Astrocyte of the cerebellum (primary cell): Measurements from ENCODE around the gene HHATL.

ENCODE experiments used
- DNase-seq: peaks from one replicate; pipeline ENCODE4 v3.0.0-alpha.2; 2011; ENCODE audit warnings: low read depth
- H3K4me3 ChIP-seq: 2 replicates; pipeline ENCODE4 v1.5.1; 2011; ENCODE audit warnings: mild to moderate bottlenecking, low read depth, low read length, moderate library complexity
- in situ Hi-C: cut with HindIII; loops from 2 replicates; pipeline ENCODE4 v1.10.0; 2017; ENCODE audit warnings: low sequenced_read_pairs
- TF ChIP-seq, protein P1 (sequence below): IDR thresholded peaks from 2 replicates; pipeline ENCODE4 v1.5.1; 2012; ENCODE audit warnings: low read length, low read depth, moderate library complexity, mild to moderate bottlenecking; ENCODE audit errors: missing control alignments

Gene HHATL

DNA sequence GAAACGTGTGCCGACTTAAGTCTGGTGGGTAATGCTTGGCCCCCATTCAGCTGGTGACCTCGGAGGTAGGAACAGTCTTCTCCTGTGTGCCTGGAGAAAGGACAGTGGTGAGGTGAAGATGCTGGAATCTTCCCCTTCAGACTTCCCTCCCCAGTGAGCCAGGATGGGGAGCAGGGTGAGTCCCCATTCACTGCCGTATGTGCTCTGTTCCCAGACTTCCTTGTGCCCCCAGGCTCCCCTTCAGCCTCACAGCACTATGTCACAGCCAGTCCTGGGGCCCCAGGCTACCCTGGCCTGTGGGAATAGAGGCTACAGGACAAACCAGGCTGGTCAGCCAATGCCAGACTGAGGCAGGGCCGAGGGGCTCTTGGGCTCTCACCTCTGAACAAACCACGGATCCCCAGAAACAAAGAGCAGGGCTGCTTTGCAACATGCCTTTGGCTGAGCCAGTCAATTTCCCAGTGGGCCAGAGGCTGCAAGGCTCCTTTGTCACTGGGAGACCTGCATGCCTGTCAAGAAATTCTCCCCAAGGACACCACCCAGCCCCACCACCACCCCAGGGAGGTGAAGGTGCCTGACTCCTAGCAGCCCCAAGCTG, 31.8 kb upstream of the HHATL start:
- H3K4me3 ChIP-seq, result no peak overlapping the region
- no peak for DNase-seq
- in situ Hi-C loops, result no loop called here

DNA sequence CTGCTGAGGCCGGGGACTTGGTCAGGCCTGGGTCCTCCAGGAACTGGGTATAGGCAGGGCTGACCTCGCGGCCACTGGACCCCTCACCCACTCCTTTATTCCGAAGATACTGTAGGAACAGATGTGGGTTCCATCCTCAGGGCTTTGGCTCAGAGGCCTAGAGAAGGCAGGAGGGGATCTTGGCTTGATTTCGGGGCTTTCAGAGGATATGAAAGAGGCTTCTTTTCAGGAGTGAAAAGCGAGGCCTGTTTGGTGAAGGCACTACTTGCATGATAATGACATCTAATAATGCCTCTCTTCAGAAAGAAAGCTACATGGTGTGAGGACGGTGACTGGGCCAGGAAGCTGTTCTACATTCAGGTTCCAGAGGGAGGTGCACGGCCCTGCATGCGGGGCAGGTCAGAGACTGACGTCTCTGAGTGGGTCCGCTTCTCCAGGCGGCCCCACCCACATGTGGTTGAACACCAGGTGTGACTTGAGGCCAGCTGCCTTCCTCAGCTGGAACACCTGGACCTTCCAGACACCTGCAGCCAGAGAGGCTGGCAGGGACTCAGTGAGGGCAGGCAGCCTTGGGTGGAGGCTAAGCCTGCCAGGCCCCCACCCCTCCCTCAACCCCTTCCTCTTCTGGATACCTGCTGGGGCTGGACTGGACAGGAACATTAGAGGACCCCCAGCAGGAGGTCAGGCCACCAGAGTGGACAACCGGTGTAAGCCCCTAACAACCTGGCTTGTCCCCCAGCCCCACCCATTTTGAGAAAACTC, 31.1 kb upstream of the HHATL start:
- TF ChIP-seq, protein P1, sequence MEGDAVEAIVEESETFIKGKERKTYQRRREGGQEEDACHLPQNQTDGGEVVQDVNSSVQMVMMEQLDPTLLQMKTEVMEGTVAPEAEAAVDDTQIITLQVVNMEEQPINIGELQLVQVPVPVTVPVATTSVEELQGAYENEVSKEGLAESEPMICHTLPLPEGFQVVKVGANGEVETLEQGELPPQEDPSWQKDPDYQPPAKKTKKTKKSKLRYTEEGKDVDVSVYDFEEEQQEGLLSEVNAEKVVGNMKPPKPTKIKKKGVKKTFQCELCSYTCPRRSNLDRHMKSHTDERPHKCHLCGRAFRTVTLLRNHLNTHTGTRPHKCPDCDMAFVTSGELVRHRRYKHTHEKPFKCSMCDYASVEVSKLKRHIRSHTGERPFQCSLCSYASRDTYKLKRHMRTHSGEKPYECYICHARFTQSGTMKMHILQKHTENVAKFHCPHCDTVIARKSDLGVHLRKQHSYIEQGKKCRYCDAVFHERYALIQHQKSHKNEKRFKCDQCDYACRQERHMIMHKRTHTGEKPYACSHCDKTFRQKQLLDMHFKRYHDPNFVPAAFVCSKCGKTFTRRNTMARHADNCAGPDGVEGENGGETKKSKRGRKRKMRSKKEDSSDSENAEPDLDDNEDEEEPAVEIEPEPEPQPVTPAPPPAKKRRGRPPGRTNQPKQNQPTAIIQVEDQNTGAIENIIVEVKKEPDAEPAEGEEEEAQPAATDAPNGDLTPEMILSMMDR, result no peak

More for the DNA sequence above, 31.8 kb upstream of the HHATL start:
- TF ChIP-seq, protein P1, result no peak

DNA sequence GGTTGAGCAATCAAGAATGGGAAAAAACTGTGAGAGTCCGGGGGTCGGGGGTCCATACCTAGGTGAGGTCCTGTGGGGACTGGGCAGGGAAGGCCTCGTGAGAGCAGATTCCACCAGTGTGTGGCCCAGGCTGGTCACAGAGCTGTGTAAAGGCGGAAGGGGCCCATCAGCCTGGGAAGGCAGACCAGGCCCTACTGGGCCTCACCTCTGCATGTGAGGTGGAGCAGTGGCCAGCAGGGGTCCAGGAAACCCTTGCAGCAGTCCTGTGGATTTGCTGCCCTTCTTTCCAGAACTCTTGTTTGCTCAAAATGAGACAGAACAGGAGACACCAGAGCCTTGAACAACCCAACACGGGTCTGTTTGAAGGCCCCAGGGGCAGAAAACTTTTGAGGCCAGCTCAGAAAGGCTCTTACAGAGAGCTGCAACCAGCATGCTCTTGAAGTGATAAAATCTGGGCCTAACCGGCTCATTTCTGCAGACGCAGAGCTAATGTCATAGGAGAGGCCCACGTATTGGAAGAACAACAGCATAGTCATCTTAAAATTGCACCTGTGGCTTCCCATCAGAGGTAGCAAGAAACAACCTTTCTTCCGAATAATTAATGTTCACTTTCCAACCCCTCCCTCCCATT, 30.3 kb upstream of the HHATL start:
- in situ Hi-C loops, result no loop called here

More for the DNA sequence above, 31.1 kb upstream of the HHATL start:
- DNase-seq, result no peak
- in situ Hi-C loops, result no loop called here
- H3K4me3 ChIP-seq, result no peak overlapping the region

DNA sequence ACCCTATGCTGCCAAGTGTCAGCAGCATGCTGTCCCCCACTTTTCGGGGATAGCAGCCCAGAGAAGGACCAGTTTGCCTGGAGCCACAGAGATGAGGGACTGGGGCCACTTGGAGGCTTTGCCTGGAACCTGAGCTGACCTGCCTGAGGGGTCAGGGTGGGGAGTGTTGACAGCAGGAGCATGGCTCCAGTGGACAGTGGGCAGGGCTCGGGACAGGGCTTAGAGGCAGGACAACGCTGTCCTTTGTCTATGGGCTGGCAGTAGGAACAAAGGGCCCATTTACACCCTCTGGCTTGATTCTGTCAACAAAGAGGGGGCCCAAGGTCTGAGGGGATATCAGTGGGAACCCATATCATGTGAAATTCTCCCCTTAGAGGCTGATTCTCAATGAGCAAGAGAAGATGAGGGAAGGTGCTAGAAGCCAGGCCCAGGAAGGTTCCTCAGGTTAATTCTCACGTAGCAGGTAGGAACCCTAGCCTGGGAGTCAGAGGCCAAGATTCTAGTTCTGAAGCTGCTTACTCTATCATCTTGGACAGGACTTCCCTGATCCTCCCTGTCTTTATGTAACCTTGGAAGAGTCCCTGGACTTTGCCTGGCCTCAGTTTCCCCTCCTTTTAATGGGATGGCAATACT, 29.7 kb upstream of the HHATL start:
- DNase-seq, result no peak
- in situ Hi-C loops, result no loop called here
- H3K4me3 ChIP-seq, result no peak overlapping the region
- TF ChIP-seq, protein P1, result no peak

More for the DNA sequence above, 30.3 kb upstream of the HHATL start:
- TF ChIP-seq, protein P1, result peak; percentile 5
- no peak overlapping the region for H3K4me3 ChIP-seq
- no peak for DNase-seq

DNA sequence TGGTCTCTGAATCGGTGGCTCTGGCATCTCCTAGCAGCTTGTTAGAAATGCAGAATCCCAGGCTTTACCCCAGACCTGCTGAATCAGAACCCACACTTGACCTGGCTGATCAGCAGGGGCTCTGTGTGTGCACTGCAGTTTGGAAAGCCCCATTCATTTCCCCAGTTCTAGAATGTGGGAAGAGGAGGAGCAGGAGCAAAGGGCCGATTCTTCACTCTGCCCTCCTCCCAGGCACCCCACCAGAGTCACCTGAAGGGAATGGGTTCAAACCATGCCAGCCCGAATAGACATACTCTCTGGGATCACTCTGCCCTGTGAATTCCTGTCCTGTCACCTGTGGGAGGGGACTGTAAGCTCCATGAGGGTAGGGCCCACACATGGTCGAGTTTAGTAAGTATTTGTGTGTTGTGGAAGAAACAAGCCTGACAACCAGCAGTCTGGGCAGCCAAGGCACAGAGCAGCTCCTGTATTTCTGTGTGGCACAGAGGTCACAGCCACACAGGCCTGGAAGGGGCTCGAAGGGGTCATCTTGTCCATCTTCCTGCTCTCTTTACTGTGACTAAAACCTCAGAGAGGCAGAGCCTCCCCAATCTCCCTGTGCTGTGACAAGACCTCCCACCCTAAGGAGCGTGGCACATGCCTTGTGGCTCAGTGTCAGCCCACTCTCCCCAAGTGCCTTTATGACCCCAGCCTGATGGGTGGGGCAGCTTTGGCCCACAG, 29.0 kb upstream of the HHATL start:
- in situ Hi-C loops, result no loop called here
- no peak overlapping the region for H3K4me3 ChIP-seq
- DNase-seq, result no peak
- TF ChIP-seq, protein P1, result no peak

DNA sequence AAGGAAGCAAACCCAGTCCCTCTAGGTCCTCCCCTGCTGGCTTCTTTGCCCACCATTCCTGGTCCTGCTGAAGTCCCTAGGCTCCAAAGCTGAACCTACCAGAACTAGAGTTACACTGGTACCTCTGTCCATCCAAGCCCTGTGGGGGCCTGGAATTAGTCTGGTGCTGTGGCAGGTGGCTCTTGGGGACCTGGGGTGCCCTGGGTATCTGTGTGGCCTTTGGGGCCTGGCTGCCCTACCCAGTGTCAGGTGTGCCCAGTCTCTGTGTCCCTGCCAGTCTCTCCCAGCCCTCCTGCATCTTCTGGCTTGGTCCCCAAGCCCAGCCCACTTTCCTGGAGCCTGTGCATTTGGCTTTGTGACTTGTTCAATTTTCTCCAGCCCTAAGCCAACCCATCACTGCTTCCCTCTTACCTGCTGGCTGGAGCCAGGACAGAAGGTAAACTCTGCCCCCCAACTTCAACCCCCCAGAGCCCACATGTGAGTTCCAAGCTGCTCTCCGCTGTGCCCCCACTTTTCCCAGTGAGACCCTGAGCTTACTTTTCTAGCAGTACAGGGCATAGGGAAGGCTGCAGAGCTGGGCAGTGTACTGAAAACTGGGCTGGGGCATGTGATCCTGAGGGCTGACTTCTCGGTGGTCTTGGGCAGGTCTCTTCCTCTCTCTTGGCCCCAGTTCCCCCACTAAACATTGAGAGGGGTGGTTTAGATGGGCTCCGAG, 28.3 kb upstream of the HHATL start:
- no peak for DNase-seq
- TF ChIP-seq, protein P1, result no peak
- in situ Hi-C loops, result no loop called here
- no peak overlapping the region for H3K4me3 ChIP-seq
